HG02840 (cell line): ENCODE results near the gene MMP25.
A peak's percentile ranks its signal among the peaks of the same experiment; 100 is the strongest.
"Not testable (repeated sequence)": the region's sequence is repeated elsewhere in the genome, so short reads cannot be mapped to it uniquely, and the experiment has no call there.

Experiments
- ATAC-seq: cut with Tn5 transposase; IDR thresholded peaks from one replicate; pipeline ENCODE4 v1.9.1; 2021; ENCODE audit warnings: mild to moderate bottlenecking, moderate library complexity, moderate number of reproducible peaks; ENCODE audit not compliant: unreplicated experiment, low FRiP score

Gene MMP25

DNA sequence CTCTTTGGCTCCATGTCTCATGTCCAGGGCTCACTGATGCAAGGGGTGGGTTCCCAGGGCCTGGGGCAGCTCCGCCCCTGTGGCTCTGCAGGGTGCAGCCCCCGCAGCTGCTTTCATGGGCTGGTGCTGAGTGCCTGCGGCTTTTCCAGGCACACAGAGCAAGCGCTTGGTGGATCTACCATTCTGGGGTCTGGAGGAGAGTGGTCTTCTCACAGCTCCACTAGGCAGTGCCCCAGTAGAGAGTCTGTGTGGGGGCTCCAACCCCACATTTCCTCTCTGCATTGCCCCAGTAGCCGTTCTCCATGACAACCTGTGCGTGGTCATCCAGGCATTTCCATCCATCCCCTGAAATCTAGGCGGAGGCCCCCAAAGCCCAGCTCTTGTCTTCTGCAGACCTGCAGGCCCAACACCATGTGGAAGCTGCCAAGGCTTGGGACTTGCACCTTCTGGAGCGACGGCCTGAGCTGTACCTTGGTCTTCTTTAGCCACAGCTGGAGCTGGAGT, 24.3 kb downstream of the MMP25 start:
- ATAC-seq, result no peak

DNA sequence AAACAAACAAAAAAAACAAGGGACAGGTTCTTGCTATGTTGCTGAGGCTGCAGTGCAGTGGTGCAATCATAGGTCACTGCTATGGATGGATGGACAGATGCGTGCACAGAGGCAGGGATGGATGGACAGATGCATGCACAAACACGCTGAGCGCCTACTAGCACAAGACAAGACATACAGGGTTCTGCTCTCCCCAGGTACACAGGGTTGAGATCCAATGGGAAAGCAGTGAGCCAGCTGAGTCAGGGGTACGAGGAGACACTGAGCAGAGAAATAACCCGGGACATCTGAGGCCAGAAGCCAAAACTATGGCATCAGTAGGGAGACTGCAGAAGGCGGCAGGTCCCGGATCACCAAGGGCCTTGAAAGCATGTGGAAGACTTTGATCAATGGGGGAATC, 25.3 kb downstream of the MMP25 start:
- ATAC-seq, result no peak

DNA sequence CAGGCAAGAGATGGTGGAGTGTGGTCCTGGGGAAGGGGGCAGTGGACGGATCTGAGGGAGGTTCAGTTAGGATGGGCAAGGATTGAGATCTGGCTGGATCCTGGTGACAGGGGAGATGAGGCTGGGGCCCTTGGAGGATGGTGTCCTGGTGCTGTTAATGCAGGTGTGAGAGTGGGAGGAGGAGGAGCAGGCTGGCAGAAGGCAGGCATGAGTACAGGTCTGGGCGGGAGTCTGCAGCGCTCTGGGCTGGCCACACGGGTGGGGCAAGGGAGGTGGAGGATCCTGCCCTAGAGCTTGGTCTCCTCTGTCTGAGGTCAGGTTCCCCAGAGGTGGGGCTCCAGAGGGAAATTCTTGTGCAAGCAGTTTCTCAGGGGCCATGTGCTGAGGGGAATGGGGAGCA, 25.8 kb downstream of the MMP25 start:
- ATAC-seq, result not testable (repeated sequence)

DNA sequence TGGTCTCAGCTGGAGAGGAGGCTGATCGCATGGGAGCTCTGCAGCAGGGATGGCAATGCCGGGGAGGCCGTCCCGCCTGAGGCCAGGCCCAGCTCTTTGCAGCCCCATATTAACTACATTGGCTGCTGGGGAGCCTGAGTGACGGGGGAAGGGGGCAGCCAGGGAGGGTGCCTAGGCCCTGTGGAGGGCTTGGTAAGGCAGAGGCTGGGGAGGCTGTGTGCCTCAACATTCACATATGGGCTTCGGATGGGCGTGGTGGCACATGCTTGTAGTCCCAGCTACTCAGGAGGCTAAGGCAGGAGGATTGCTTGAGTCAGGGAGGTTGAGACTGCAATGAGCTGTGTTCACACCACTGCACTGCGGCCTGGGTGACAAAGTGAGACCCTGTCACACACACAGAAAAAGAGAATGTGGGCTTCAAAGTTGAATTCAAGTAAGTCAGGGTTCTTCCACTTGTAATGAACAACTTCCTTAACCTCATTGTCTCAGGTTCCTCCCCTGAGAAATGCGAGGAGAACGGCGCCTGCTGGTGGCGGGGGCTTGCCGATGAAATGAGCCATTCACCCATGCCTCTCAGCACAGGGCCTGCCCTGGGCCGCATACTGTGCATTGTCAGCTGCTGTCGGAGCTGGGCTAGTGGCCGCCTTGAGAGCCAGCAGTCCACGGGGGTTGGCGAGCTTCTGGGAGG, 26.4 kb downstream of the MMP25 start:
- ATAC-seq, result not testable (repeated sequence)

DNA sequence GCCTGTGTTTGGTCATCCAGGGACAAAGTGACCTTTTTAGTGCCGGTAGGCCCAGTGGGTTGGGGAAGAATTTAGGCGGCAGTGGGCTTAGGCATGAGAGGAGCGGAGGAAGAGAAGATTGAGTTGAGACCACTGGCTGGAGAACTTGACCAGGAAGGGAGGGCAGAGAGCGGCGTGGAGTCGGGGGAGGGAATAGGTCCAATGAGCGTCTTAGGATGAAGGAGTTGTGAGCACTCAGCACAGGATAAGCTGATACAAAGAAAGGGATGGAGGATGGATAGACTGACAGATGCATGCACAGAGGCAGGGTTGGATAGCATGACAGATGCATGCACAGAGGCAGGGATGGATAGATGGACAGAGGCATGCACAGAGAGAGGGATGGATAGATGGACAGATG, 27.1 kb downstream of the MMP25 start:
- no peak for ATAC-seq

DNA sequence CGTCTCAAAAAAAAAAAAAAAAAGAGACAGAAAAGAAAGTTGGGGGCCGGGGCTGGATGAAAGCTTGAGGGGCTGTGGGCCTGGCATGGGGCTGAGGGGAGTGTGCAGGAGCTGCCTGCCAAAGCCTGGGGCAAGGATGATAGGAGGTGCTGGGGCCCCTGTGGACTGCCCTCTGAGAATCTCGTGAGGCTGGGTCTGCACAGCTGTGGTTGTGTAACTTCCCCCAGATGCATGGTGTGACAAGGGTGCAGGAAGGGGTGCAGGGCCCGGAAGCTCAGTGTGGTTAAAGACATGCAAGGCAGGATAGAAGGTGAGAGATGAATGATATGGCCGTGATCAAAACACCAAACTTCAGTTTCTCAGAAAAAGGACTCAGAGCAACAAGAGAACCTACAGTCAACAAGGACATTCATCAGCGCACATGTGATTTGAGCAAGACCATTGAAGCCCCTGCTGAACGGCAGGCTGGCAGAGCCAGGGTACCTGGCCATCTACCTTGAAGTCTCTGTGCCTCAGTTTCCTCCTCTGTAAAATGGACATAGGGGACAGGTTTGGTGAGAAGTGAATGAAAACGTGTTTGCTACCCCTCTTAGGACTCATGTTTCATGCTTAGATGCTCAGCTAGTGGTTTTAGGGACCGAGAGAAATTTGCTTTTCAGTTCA, 28.6 kb downstream of the MMP25 start:
- ATAC-seq, result peak; percentile 49

DNA sequence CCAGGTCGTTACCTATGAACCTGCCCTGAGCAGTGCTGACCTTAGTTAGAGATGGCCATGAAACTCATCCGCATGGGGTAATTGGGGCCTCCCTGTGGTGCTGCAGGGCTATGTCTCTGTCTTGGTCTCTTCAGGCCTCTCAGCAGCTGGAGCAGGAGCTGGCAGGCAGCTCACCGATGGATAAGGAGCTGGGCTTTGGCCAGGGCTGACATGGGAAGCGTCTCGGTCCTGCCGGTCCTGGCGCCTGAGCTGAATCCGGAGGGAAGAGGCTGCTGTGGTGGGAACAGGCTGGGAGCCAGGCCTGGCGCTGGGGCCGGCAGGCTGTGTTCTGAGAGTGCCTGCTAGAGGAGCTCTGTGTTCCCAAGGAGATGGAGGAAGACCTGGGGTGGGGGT, 29.2 kb downstream of the MMP25 start:
- no peak for ATAC-seq

DNA sequence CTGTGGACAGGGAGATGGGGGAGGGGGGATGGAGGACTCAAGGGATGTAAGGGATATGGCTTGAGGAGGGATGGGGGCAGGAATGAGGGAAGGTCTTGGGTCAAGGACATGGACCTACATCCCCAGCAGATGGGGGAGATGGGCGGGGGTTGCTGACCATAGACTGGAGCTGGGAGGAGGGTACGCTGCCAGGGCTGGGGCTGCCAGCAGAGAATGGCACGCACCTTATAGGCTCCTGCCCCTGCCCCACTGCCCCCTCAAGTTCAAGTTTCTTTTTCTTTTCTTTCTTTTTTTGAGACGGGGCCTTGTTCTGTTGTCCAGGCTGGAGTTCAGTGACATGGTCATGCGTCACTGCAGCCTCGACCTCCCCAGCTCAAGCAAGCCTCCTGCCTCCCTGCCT, 29.6 kb downstream of the MMP25 start:
- ATAC-seq, result not testable (repeated sequence)

DNA sequence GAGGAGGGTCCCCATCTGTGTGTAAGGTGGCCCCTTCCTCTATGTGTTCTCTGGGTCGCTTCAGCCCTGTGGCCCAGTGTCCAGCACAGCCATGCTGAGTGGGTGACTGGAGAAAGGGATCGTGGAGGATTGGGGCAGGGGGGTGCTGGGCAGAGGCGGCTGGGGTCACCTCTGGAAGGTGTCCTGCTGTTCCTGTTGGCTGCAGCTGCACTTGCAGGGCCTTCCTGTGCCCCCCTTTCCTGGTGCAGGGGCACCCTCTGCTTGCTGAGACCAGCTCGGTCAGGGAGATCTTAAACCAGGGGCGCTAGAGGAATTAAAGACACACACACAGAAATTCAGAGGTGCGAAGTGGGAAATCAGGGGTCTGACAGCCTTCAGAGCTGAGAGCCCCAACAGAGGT, 30.2 kb downstream of the MMP25 start:
- no peak for ATAC-seq

DNA sequence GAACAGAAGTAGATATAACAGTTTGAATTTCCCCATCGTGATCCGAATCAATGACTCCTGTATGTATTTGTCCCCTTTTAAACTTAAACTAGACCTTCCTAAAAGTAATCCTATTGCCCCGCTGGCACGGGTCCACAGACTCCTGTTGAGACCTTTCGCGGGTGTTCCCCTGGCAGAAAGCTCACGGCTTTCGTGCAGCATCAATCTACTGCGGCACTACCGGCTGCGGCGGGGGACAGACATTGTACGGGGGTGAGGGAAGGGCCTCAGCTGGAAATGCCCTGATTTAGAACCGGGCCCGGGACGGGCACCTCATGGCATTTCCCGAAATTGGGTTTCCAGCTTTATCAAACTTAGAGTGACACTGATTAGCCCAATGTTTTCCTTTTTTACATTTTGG, 33.7 kb downstream of the MMP25 start:
- ATAC-seq, result no peak

DNA sequence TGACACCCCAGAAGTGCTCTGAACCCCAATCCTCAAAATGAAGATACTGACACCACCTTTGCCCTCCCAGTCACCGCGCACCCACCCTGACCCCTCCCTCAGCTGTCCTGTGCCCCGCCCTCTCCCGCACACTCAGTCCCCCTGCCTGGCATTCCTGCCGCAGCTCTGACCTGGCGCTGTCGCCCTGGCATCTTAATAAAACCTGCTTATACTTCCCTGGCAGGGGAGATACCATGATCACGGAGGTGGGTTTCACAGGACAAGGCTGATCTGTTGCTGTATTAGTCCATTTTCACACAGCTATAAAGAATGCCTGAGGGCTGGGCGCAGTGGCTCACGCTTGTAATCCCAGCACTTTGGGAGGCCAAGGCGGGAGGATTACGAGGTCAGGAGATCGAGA, 35.6 kb downstream of the MMP25 start:
- ATAC-seq, result not testable (repeated sequence)

DNA sequence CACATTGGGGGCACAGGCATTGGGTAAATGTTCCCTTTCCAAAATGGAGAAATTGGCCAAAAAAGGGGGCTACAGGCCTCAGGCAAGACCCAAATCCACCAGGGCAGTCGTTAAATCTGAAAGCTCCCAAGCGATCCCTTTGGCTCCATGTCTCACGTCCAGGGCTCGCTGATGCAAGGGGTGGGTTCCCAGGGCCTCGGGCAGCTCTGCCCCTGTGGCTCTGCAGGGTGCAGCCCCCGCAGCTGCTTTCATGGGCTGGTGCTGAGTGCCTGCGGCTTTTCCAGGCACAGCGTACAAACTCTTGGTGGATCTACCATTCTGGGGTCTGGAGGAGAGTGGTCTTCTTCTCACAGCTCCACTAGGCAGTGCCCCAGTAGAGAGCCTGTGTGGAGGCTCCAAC, 37.0 kb downstream of the MMP25 start:
- ATAC-seq, result not testable (repeated sequence)

DNA sequence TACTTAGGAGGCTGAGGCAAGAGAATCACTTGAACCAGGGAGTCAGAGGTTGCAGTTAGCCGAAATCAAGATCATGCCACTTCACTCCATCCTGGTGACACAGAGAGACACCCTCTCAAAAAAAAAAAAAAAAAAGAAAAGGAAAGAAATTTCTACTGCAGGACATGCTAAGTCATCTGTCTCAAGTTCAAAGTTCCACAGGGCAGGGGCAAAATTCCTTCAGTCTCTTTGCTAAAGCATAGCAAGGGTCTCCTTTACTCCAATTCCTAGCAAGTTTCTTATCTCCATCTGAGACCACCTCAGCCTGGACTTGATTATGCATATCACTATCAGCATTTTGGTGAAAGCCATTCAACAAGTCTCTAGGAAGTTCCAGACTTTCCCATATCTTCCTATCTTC, 38.1 kb downstream of the MMP25 start:
- ATAC-seq, result no peak

DNA sequence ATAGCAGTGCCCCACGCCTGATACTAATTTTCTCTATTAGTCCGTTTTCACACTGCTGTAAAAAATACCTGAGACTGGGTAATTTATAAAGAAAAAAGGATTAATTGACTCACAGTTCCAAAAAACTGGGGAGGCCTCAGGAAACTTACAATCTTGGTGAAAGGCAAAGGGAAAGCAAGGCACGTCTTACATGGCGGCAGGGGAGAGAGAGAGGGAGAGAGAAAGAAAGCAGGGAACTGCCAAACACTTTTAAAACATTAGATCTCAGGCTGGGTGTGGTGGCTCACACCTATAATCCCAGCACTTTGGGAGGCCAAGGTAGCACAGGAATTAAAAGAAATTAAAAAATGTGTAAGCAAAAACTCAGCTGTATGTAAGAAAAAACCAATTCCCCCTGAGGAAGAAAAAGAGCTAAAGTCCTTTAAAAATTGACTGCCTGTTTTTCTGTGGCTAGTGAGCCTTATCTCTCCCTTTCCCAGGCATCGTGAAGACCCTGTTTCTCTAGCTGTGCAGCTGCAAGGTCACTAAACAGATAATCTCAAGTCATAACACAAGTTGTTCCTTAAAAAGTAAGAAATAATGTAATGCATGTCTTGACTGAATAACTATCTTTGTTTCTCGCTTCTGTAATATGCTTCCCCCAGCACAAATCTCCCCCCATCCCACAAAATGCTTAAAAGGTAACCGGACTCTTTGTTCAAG, 38.8 kb downstream of the MMP25 start:
- ATAC-seq, result no peak

DNA sequence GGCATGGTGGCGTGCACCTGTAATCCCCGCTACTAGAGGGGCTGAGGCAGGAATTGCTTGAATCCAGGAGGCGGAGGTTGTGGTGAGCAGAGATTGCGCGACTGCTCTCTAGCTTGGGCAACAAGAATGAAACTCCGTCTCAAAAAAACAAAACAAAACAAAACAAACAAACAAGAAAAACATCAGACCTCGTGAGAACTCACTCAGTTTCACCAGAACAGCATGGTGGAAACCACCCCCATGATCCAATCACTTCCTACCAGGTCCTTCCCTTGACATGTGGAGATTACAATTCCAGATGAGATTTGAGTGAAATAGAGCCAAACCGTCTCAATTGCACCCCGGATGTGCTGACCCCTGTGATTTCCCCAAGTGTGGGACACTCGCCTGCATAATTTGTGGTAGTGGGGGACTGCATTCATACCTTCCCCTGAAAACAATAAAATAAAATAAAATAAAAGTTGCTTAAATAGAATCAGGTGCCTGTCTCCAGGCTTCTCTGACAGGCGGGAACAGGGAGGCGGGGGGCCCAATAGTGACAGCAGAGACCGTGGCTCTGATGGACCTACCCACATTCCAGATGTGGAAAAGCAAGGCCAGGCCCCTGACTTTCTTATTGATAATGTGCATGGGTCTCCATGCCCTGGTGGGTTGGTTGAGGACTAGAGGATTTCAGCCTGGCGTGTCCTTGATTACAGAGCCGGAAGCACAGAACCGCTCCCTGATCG, 39.7 kb downstream of the MMP25 start:
- ATAC-seq, result no peak

DNA sequence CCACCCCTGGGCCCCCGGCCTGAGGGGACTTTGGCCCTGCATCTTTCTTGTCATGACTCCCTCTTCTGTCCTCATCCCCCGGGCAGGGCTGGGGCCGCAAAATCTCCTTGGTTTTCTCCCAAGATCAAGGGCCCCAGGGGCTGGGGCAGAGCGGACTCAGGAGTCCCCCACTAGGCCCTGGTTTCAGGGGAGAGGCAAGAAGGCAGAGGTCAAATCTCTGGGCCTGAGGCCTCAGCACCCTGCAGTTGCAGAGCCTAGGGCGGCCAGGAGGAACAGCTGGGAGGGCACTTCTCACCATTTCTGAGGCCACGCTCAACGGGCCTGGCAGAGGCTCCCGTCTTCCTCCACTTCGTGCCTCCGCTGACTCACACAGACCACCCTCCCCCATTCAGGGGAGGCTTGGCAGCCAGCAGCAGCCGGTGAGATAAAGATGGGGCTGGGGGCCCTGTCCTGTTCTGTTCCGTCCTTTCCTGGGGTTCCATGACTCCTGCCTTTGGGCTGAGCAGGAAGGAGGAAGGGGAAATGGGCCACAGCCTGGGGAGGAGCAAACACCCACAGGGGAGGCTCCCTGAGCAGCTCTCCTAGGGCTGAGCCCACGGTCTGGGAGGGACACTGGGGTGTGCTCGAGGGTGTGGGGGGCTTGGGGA, 40.4 kb downstream of the MMP25 start:
- ATAC-seq, result no peak

DNA sequence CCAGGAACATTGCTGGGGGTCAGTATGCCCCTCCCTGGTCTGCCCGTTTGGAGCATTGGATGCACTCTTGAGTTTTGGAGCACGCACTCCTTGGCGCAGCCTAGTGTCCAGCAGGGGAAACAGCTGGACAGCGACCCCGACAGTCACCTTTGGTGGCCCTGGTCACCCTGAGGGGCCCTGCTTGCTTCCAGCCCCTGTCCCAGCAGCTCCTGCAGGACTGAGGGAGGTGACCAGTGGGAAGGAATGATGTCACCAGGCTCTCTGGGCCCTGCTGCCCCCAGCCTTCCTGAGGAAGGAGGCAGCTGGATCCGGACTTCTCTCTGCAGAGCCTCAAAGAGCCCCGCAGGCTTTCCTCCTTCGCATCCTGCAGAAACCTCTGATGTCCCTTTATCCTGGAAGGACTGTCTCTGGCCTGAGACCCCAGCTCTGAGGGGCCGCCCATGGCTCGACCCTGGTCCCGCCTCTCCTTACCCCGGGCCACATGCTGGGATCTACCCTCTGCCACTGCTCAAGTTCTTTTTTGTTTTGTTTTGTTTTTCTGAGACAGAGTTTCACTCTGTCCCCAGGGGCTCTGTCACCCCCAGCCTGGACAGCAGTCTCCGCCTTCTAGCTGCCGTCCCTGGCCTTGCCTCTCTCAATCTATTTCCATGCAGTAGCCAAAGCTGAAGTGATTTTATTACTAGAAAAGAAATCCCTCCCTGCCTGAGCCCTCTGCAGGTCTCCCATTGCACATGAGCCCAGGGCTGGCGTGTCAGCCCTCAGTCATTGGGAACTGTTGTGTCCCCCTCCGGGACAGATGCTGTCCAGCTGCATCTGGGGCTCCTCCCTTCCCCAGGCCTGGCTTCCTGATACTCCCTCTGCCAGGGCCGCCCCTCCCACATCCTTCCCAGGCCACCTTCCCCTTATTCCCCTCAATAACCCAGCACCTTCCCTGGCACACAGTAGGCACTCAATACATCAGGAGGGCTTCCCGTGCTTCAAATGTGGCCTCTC, 41.2 kb downstream of the MMP25 start:
- no peak for ATAC-seq

DNA sequence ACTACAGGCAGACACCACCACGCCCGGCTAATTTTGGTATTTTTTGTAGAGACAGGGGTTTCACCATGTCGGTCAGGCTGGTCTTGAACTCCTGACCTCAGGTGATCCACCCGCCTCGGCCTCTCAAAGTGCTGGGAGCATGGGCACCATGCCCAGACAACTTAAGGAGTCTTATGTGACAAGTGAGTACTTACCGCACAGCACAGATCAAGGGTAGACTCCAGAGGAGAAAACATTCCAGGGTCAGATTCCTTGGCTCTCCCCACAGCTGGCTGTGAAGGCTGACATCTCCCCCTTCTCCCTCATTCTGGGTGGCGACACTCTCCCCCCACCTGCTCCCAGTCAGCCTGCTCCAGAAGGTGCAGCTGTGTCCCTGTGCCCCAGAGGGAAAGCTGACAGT, 42.1 kb downstream of the MMP25 start:
- no peak for ATAC-seq
